DMS153 treated with DMSO at 0.1 percent for 48 hours (cell line): Measurements from ENCODE around the gene RHBDD2.
"Not testable (repeated sequence)": the region's sequence is repeated elsewhere in the genome, so short reads cannot be mapped to it uniquely, and the experiment has no call there.

Experiments used
- DNase-seq: peaks from one replicate; lab custom pipeline; 2025; ENCODE audit not compliant: unreplicated experiment; lab: John Stamatoyannopoulos, UW

The RHBDD2 gene

GRCh38 chr7:75866114-75866488 lies 12.7 kb upstream of the RHBDD2 start:
- DNase-seq, result no peak

- peak; percentile 42 for DNase-seq
Measured at GRCh38 chr7:75866489-75867389, 12.1 kb upstream of the RHBDD2 start.

GRCh38 chr7:75867390-75867717 lies 11.5 kb upstream of the RHBDD2 start:
- no peak for DNase-seq

DNA sequence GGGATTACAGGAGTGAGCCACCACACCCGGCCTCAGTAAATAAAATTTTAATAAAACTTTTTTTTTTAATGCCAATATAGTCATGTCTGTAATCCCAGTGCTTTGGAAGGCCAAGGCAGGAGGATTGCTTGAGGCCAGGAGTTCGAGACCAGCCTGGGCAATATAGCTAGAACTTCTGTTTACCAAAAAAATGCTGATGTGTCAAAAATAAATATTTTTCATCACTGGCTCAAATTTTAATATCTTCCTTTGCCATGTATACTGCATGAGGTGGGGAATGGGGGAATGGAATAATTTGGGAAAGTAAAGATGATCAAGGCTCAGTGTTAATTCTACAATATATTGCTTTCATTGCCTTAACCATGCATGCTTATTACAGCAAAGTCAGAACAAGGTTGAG lies 10.7 kb upstream of the RHBDD2 start:
- DNase-seq, result no peak

GRCh38 chr7:75869776-75870379 lies 9.0 kb upstream of the RHBDD2 start:
- DNase-seq, result no peak

DNA sequence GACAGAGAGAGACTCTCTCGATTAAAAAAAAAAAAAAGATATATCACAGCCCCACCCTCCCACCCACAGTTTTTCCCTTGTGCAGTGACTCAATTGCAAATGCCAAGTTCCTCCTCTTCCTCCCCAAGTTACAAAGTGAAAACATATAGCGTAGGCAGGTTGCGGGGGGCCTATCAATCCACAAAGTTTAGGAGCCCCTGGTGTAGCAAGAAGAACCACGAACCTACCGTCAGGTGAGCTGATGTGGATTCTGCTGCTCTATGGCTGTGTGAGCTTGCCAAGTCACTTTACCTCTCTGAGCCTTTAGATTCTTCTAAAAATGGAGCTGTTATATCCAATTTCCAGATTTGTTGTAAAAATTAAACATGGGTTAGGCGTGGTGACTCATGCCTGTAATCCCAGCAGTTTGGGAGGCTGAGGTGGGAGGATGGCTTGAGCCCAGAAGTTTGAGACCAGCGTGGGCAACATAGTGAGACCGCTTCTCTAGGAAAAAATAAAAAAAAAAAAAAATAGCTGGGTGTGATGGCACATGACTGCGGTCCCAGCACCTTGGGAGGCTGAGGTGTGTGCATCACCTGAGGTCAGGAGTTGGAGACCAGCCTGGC lies 8.2 kb upstream of the RHBDD2 start:
- no peak for DNase-seq

GRCh38 chr7:75872073-75872782 lies 6.6 kb upstream of the RHBDD2 start:
- no peak for DNase-seq

DNA sequence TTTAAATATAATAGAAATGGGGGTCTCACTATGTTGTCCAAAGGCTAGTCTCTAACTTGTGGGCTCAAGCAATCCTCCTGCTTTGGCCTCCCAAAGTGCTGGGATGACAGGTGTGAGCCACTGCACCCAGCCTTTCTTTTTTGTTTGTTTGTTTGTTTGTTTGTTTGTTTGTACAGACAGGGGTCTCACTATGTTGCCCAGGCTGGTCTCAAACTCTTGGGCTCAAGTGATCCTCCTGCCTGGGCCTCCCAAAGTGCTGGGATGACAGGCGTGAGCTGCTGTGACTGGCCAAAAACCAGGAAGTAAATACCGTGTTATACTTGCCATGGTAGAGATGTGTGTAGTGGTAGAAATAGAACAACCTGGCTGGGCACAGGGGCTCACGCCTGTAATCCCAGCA lies 4.7 kb upstream of the RHBDD2 start:
- not testable (repeated sequence) for DNase-seq

DNA sequence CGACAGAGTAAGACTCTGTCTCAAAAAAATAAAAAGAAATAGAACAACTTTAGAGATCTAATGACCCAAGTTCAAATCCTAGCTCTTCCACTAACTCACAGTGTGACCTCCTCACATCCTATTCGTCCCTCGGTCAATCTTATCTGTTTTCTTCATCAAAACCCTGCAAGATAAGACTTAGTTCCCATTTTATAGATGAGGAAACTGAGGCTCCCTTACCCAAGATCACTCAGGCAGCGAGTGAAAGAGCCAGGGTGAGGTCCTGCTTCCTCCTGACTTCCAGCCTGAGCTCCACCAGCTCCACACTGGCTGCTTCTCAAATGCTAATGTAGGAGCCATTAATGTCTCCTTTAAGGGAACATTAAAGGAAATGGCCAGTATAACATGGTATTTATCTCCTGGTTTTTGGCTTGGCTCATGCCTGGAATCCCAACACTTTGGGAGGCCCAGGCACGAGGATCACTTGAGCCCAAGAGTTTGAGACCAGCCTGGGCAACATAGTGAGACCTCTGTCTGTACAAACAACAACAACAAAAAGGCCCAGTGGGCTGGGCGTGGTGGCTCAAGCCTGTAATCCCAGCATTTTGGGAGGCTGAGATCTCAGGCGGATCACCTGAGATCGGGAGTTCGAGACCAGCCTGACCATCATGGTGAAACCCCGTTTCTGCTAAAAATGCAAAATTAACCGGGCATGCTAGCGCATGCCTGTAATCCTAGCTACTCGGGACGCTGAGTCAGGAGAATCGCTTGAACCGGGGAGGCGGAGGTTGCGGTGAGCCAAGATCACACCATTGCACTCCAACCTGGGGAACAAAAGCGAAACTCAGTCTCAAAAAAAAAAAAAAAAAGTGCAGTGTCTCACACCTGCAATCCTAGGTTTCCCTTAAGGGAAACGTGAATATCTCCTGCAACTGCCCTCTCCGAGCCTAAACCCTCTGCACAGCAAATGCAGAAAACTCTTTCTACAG lies 3.4 kb upstream of the RHBDD2 start:
- no peak for DNase-seq

DNA sequence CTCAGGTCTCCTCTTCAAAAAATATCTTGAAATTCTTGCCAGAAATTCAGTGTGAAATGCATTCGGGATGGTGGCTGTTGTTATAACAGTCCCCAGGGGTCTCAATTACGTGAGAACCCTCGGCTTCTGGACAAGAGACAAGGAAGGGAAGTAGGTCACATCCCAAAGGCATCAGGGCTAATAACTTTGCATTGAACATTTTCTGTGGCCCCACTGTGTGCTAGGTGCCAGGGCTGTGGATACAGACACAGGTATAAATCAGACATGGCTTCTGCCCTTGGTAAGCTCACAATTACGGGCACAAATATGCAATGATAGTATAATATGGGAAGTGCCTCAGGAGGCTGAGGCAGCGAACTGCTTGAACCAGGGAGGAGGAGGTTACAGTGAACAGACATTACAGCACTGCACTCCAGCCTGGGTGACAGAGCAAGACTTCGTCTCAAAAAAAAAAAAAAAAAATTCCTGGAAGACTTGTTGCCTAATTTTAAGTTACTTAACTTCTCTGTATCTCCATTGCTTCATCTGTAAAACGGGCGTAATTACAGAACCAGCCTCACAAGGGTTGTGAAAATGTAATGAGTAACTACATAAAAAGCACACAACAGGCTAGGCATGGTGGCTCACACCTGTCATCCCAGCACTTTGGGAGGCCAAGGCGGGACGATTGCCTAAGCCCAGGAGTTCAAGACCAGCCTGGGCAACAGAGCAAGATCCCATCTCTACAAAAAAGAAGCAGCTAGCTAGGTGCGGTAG lies 2.5 kb upstream of the RHBDD2 start:
- no peak for DNase-seq

- DNase-seq, result no peak
Measured at GRCh38 chr7:75878312-75878768, 494 bp upstream of the RHBDD2 start.

DNA sequence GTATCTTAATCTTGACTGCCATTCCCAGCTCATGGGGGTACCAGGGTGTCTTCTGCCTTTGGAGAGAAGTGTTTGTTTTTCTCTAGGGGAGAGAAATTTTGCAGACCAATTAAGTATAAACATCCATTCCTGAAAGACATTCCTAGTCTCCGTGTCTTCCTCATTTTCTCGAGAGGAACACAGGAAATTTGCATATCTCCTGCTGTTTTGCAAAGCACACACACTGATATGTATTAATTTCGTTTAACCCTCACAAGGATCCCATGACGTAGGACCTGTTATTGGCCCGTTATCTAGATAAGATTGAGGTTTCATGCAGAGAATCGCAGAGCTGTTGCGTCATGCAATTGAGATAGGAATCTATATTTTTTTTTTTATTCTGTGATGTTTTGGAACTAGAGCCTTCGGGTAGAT lies 944 bp downstream of the RHBDD2 start:
- DNase-seq, result no peak

GRCh38 chr7:75880242-75880641 lies 1.4 kb downstream of the RHBDD2 start:
- DNase-seq, result no peak

DNA sequence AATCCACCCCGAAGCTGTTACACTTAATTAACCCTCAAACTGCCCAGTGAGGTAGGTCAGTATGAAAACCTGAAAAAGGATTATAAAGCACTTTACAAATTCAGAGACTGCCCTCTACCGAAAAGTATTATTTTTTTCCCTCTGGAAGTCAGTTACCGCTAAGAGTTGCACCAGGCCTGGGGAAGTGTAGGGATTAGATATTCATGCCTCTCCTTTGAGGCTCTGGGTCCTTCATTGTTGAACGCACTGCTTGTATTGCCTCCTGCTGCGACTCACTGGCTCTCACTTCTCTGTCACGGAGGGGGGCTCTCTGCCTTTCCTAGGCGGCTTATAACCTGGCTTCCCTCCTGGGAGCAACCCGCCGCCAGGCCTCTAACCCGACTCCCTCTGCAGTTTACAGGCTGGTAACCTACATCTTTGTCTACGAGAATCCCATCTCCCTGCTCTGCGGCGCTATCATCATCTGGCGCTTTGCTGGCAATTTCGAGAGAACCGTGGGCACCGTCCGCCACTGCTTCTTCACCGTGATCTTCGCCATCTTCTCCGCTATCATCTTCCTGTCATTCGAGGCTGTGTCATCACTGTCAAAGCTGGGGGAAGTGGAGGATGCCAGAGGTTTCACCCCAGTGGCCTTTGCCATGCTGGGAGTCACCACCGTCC lies 2.7 kb downstream of the RHBDD2 start:
- no peak for DNase-seq

DNA sequence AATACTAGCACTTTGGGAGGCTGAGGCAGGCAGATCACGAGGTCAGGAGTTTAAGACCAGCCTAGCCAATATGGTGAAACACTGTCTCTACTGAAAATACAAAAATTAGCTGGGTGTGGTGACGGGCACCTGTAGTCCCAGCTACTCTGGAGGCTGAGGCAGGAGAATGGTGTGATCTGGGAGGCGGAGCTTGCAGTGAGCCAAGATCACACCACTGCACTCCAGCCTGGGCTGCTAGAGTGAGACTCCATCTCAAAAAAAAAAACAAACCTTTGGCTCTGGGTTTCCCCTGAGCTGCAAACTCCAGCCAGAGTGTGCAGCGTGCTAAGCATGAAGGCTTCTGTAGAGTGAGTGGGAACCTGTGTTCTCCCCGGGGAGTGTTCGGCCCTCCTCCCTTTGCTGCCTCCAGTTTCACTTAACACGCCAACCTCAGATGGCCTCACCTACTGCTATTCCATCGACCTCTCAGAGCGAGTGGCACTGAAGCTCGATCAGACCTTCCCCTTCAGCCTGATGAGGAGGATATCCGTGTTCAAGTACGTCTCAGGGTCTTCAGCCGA lies 4.5 kb downstream of the RHBDD2 start:
- DNase-seq, result not testable (repeated sequence)

GRCh38 chr7:75884476-75884875 lies 5.6 kb downstream of the RHBDD2 start:
- DNase-seq, result no peak

DNA sequence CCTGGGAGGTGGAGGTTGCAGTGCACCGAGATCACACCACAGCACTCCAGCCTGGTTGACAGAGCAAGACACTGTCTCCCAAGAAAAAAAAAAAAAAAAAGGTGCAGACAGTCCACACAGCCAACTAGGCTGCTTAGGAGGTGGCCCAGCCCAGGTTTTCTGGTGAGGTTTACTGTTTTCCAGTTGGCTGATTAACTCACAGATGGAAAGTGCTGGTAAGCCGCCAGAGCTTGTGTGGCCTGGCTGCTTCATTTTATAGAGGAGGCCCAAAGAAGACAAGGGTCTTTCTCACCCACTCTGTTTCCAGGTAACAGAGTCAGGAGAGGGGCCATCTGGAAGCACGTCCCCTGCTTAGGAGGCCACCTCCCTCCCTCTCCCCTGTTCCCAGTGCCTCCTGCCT lies 6.2 kb downstream of the RHBDD2 start:
- no peak for DNase-seq

GRCh38 chr7:75887669-75888369 lies 9.0 kb downstream of the RHBDD2 start:
- no peak for DNase-seq
